Mesothelial cell of epicardium (in vitro differentiated cells): ENCODE measurements around the gene ZNF227. TPM values are rescaled to one million over a fixed set of nuclear protein-coding genes. Genes with fewer than 3 reads are reported as not detected.
"Not testable (repeated sequence)": the region's sequence is repeated elsewhere in the genome, so short reads cannot be mapped to it uniquely, and the experiment has no call there.

Source experiments
- DNase-seq, 2 experiments: peaks; one replicate each; pipeline ENCODE4 v3.0.0; 2021; ENCODE audit warnings: low spot score in 2 of 2; ENCODE audit not compliant: unreplicated experiment in 2 of 2
- H3K27ac Mint-ChIP-seq: 2 replicates; pipeline ENCODE4 v1.8.0; 2021; ENCODE audit warnings: mixed read lengths
- H3K27me3 Mint-ChIP-seq: 2 replicates; pipeline ENCODE4 v1.8.0; 2021; ENCODE audit warnings: low read depth, mixed read lengths
- H3K36me3 Mint-ChIP-seq: 2 replicates; pipeline ENCODE4 v1.8.0; 2021; ENCODE audit warnings: mixed read lengths
- H3K4me1 Mint-ChIP-seq: 2 replicates; pipeline ENCODE4 v1.8.0; 2021; ENCODE audit warnings: mixed read lengths
- H3K4me3 Mint-ChIP-seq: 2 replicates; pipeline ENCODE4 v1.8.0; 2021; ENCODE audit warnings: mild to moderate bottlenecking, moderate library complexity, mixed read lengths
- H3K9me3 Mint-ChIP-seq: 2 replicates; pipeline ENCODE4 v1.8.0; 2021; ENCODE audit warnings: mixed read lengths
- total RNA-seq: library from RNA; stranded (reverse); gene quantifications from 3 replicates; pipeline ENCODE4 v1.2.1, GENCODE V29; 2021
- TF ChIP-seq, protein P1 (sequence below): fragments of 200-600 bp; sonication (generic); IDR thresholded peaks from one replicate; pipeline ENCODE4 v1.5.0; 2021; ENCODE audit warnings: antibody characterized with exemption; ENCODE audit not compliant: unreplicated experiment

The ZNF227 gene
- total RNA-seq = 29.9 to 31.8 TPM (median 29.9 TPM) in 3 replicates

DNA sequence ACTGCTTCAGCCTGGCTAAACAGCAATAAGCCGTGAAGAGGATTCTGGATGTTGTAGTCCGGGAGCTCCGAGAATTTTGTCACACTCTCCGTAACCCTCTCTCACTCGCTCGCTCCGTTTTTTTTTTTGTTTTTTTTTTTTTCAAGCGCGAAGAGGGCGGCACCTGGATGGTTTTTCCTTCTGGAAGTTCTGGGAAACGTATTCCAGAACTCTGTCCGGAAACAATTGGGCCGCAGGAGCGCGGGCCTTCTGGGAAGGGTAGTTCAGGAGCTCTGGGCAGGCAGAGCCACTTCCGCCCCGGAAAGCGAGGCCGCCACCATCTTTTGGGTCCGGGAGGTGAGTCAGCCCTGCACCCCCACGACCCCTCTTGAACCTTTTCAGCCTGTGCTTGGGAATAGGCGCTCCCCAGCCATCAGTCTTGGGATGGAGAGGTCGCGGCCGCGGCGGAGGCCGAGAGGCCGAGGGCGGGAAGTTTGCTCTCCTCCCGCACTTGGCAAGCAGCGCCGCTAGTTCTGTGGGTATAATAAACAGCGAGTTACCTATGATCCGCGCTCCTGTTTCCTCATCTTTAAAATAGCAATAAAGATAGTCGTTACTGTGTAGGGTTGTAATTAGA lies at the start of gene ZNF227:
Gene ZNF227 (plus strand): TSS at position 283 of the 616 bp plus-strand sequence. CDS start 5,261 bp downstream, outside the sequence.
- peak within 1 kb of the TSS; percentile 88 for H3K27ac Mint-ChIP-seq

DNA sequence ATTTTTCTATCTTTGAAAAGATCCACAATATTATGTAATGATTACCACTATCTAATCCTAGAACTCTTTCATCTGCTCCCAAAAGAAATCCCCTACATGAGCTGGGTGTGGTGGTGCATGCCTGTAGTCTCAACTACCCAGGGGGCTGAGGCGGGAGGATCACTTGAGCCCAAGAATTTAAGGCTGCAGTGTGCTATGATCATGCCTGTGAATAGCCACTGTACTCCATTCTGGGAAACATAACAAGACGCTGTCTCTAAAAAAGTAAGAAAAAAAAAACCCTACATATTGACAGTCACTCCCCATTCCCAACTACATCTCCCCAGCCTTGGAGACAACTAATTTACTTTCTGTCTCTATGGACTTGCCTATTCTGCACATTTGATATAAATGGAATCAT lies 48.5 kb upstream of the ZNF227 start:
- Mint-ChIP-seq H3K27ac (no peak overlapping the region), H3K9me3 (peaks cover 32% of the 10 kb centered on the region), H3K4me1 (peaks cover 22% of the 10 kb centered on the region), H3K27me3 (no peaks in the 10 kb centered on the region), H3K4me3 (no peak overlapping the region), H3K36me3 (peaks cover 24% of the 10 kb centered on the region)
- TF ChIP-seq, protein P1, sequence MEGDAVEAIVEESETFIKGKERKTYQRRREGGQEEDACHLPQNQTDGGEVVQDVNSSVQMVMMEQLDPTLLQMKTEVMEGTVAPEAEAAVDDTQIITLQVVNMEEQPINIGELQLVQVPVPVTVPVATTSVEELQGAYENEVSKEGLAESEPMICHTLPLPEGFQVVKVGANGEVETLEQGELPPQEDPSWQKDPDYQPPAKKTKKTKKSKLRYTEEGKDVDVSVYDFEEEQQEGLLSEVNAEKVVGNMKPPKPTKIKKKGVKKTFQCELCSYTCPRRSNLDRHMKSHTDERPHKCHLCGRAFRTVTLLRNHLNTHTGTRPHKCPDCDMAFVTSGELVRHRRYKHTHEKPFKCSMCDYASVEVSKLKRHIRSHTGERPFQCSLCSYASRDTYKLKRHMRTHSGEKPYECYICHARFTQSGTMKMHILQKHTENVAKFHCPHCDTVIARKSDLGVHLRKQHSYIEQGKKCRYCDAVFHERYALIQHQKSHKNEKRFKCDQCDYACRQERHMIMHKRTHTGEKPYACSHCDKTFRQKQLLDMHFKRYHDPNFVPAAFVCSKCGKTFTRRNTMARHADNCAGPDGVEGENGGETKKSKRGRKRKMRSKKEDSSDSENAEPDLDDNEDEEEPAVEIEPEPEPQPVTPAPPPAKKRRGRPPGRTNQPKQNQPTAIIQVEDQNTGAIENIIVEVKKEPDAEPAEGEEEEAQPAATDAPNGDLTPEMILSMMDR = no peak
- no peak for DNase-seq

More for the DNA sequence above, at the start of gene ZNF227:
- Mint-ChIP-seq H3K36me3 (peaks cover 18% of the 10 kb centered on the region), H3K9me3 (peaks cover 5% of the 10 kb centered on the region), H3K4me3 (peak within 1 kb of the TSS; percentile 94), H3K27me3 (no peaks in the 10 kb centered on the region), H3K4me1 (peaks cover 17% of the 10 kb centered on the region)
- peak; percentile 37 to 72 for DNase-seq
- TF ChIP-seq, protein P1 = no peak

DNA sequence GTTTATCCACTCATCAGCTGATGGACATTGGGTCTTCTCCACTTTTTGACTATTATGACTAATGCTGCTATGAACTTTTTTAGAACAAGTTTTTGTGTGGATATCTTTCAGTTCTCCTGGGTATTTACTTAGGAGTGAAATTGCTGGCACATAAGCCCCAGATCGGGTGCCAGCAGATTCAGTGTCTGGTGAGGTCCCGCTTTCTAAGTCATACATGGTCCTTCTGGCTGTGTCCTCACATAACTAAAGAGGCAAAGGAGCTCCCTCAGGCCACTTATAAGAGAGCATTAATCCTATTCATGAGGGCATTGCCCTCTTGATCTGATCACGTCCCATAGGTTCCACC lies 48.0 kb upstream of the ZNF227 start:
- peaks cover 22% of the 10 kb centered on the region for H3K4me1 Mint-ChIP-seq

DNA sequence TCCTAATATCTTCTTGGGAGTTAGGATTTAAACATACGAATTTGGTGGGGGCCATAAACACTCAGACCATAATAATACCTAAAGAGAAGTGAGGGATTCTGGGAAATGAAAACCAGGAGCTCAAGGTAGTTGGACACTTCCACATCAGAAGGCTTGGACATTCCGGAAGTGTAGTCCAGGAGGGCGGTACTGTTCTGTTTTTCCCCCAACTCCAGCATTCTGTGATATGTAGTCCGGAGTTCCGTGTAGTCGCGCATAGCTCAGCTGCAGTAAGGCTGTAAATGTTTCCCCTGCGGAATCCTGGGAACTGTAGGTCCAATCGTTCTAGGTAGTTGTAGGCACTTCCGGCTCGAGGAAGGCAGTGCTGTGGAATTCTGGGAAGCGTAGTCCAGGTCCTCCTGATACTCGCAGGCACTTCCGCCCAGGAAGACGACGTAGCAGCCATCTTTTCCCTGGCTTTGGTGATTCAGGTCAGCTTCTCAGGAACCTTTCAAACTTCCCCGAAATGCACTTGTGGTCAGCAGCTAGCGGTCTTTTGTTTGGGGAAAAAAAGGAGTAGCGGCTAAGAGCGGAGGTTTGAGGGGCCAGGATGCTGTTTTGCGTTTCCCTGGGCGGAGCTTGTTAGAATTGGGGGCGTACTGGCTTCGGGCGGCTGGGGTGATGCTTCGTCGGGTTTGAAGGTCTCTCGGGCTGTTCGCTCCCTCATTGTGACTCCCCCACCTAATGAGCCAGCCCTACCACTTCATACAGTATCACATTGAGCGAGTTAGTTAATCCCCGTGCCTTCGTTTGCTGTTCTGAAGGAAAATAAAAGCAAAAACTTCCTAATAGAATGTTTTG lies 47.4 kb upstream of the ZNF227 start, which contains the start of gene ZNF226:
Gene ZNF226 (plus strand): TSS at position 428 of the 840 bp plus-strand sequence. CDS start 4,981 bp downstream, outside the sequence.
- no peaks in the 10 kb centered on the region for H3K27me3 Mint-ChIP-seq
- peak; percentile 65 to 78 for DNase-seq
- H3K4me3 Mint-ChIP-seq = peak within 1 kb of the TSS; percentile 96
- TF ChIP-seq, protein P1 = no peak
- H3K27ac Mint-ChIP-seq = peak within 1 kb of the TSS; percentile 99
- H3K36me3 Mint-ChIP-seq = peaks cover 30% of the 10 kb centered on the region
- H3K4me1 Mint-ChIP-seq = peaks cover 22% of the 10 kb centered on the region
- H3K9me3 Mint-ChIP-seq = peaks cover 26% of the 10 kb centered on the region

More for the DNA sequence above, 48.0 kb upstream of the ZNF227 start:
- Mint-ChIP-seq H3K9me3 (peaks cover 30% of the 10 kb centered on the region), H3K36me3 (peaks cover 26% of the 10 kb centered on the region), H3K4me3 (peak overlapping the region; percentile 96), H3K27ac (peak overlapping the region; percentile 99), H3K27me3 (no peaks in the 10 kb centered on the region)
- no peak for DNase-seq
- TF ChIP-seq, protein P1 = no peak

- not testable (repeated sequence) for DNase-seq, H3K27me3 Mint-ChIP-seq, H3K4me3 Mint-ChIP-seq, H3K27ac Mint-ChIP-seq
- Mint-ChIP-seq H3K36me3 (peaks cover 79% of the 10 kb centered on the region), H3K9me3 (peaks cover 39% of the 10 kb centered on the region), H3K4me1 (peaks cover 19% of the 10 kb centered on the region)
These were observed 41.7 kb upstream of the ZNF227 start for GRCh38 chr19:44170660-44171059.

GRCh38 chr19:44176590-44176989 lies 35.7 kb upstream of the ZNF227 start:
- DNase-seq = no peak
- TF ChIP-seq, protein P1 = no peak
- Mint-ChIP-seq H3K36me3 (peaks cover 71% of the 10 kb centered on the region), H3K4me3 (no peak overlapping the region), H3K27me3 (no peaks in the 10 kb centered on the region), H3K27ac (no peak overlapping the region), H3K9me3 (peaks cover 78% of the 10 kb centered on the region), H3K4me1 (no peaks in the 10 kb centered on the region)
